Stomach smooth muscle (tissue), 2 donors: ENCODE data around the gene ELF2.
"Not testable (repeated sequence)": the region's sequence is repeated elsewhere in the genome, so short reads cannot be mapped to it uniquely, and the experiment has no call there.

Experiments
- H3K27ac ChIP-seq: one replicate; pipeline ENCODE4 v1.7.0; 2013; ENCODE audit warnings: mild to moderate bottlenecking, low read length, inconsistent platforms
- H3K27me3 ChIP-seq, 2 donors: one replicate each; pipeline ENCODE4 v1.7.0; 2013; ENCODE audit warnings: low read length in 2 of 2; ENCODE audit not compliant: insufficient read depth in 2 of 2, control insufficient read depth in 1 of 2
- H3K36me3 ChIP-seq, 2 donors: one replicate each; pipeline ENCODE4 v1.7.0; 2013; ENCODE audit warnings: low read length in 2 of 2; ENCODE audit not compliant: control insufficient read depth in 2 of 2, insufficient read depth in 2 of 2
- H3K4me1 ChIP-seq: one replicate; pipeline ENCODE4 v1.7.0; 2013; ENCODE audit warnings: low read length; ENCODE audit not compliant: control insufficient read depth, insufficient read depth
- H3K4me3 ChIP-seq, 2 donors: one replicate each; pipeline ENCODE4 v1.7.0; 2013; ENCODE audit warnings: low read length in 2 of 2
- H3K9ac ChIP-seq, 2 donors: one replicate each; pipeline ENCODE4 v1.7.0; 2013; ENCODE audit warnings: low read length in 2 of 2, mild to moderate bottlenecking in 1 of 2
- H3K9me3 ChIP-seq, 2 donors: one replicate each; pipeline ENCODE4 v1.7.0; 2013; ENCODE audit warnings: low read length in 2 of 2; ENCODE audit not compliant: control insufficient read depth in 2 of 2
- donor health status: healthy.
- donor health status: Pancreatic carcinoma.

ELF2 gene

DNA sequence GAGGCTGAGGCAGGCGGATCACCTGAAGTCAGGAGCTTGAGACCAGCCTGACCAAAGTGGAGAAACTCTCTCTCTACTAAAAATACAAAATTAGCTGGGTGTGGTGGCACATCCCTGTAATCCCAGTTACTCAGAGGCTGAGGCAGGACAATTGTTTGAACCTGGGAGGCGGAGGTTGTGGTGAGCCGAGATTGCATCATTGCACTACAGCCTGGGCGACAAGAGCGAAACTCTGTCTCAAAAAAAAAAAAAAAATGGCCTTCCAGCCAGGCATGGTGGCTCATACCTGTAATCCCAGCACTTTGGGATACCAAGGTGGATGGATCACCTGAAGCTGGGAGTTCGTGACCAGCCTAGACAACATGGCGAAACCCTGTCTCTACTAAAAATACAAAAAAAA lies 168.7 kb downstream of the ELF2 start:
- not testable (repeated sequence) for H3K27me3 ChIP-seq, H3K27ac ChIP-seq, H3K9ac ChIP-seq, H3K9me3 ChIP-seq, H3K4me1 ChIP-seq, H3K4me3 ChIP-seq, H3K36me3 ChIP-seq

DNA sequence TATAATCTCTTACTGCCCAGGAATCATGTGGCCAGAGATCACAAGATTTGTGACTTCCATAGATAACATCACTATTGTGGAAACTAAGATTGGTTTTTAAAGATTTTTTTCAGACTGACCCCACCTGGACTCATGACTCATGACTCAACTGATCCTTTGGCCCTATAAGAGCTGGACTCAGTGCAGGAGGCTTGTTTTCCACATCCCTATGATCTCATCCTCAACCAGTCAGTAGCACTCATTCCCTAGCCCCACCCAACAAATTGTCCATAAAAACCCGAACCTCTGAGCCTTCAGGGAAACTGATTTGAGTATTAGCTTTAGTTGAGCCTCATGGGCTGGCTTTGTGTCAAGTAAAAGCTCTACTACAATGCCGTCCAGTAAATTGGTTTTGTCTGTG lies 169.4 kb downstream of the ELF2 start:
- Histone ChIP-seq H3K4me1 (no peaks in the 10 kb centered on the region), H3K27me3 (no peaks in the 10 kb centered on the region), H3K4me3 (no peak overlapping the region), H3K27ac (no peak overlapping the region), H3K9ac (no peak overlapping the region), H3K36me3 (no peaks in the 10 kb centered on the region), H3K9me3 (peaks cover 0 to 3% of the 10 kb centered on the region in 2 donors)
